HEK293 (cell line): ENCODE results near the gene FKBP14.

Experiments
- CTCF ChIA-PET: fragments of 350-600 bp; formaldehyde crosslinking; extraction: SDS; loops from one replicate; lab custom pipeline; 2021; ENCODE audit warnings: antibody characterized with exemption; lab: Yijun Ruan, JAX
- POLR2A ChIA-PET: fragments of 300-600 bp; formaldehyde crosslinking; extraction: SDS; loops from one replicate; lab custom pipeline; 2020; ENCODE audit warnings: antibody characterized with exemption, inconsistent platforms; lab: Yijun Ruan, JAX
- H3K27ac ChIP-seq: fragments of 200-500 bp; sonication (Bioruptor generic); 2 replicates; pipeline ENCODE4 v1.5.1; 2014; ENCODE audit warnings: low read depth, low read length, control low read depth, inconsistent platforms; ENCODE audit errors: extremely low read depth
- H3K36me3 ChIP-seq, 2 experiments: fragments of 200-500 bp in 1 of 2; sonication (Bioruptor generic) in 1 of 2; 1 replicate in 1 of 2; 2 replicates in 1 of 2; pipeline ENCODE4 v1.5.1; 2014 to 2017; ENCODE audit warnings: inconsistent platforms in 2 of 2, low read length in 2 of 2; ENCODE audit not compliant: control insufficient read depth in 2 of 2, insufficient read depth in 1 of 2
- H3K4me1 ChIP-seq: fragments of 200-500 bp; sonication (Bioruptor generic); 2 replicates; pipeline ENCODE4 v1.5.1; 2014; ENCODE audit warnings: mild to moderate bottlenecking, low read length, inconsistent platforms; ENCODE audit not compliant: control insufficient read depth, insufficient read depth
- H3K4me3 ChIP-seq: 2 replicates; pipeline ENCODE4 v1.5.1; 2011; ENCODE audit warnings: low read depth, mild to moderate bottlenecking, control low read depth, low read length, moderate library complexity
- H3K9me3 ChIP-seq: fragments of 200-500 bp; sonication (Bioruptor generic); 2 replicates; pipeline ENCODE4 v1.5.1; 2014; ENCODE audit warnings: low read depth, low read length, inconsistent platforms; ENCODE audit not compliant: control insufficient read depth, insufficient read depth
- HOXC10 ChIP-seq: sonication (generic); formaldehyde crosslinking; IDR thresholded peaks from 2 replicates; pipeline ENCODE4 v1.8.1; 2023; ENCODE audit warnings: mild to moderate bottlenecking, missing genetic modification reagents
- KLF1 ChIP-seq: fragments of 450-650 bp; formaldehyde crosslinking; IDR thresholded peaks from 2 replicates; pipeline ENCODE4 v1.5.1; 2016; ENCODE audit warnings: missing biosample characterization, missing genetic modification characterization
- TRIM28 ChIP-seq: IDR thresholded peaks from 2 replicates; pipeline ENCODE4 v1.6.1; 2011; ENCODE audit warnings: low read length, control low read depth, borderline replicate concordance
- WT1 ChIP-seq: fragments of 450-650 bp; formaldehyde crosslinking; IDR thresholded peaks from 2 replicates; pipeline ENCODE4 v1.5.1; 2016; ENCODE audit warnings: missing biosample characterization, missing genetic modification characterization
- ZBTB20 ChIP-seq: fragments of 450-650 bp; formaldehyde crosslinking; IDR thresholded peaks from 2 replicates; pipeline ENCODE4 v1.5.1; 2016; ENCODE audit warnings: missing biosample characterization, missing genetic modification characterization
- ZIC2 ChIP-seq: fragments of 450-650 bp; formaldehyde crosslinking; IDR thresholded peaks from 2 replicates; pipeline ENCODE4 v1.5.1; 2016; ENCODE audit warnings: missing biosample characterization, missing genetic modification characterization
- ZNF140 ChIP-seq: fragments of 450-650 bp; formaldehyde crosslinking; IDR thresholded peaks from 2 replicates; pipeline ENCODE4 v1.5.1; 2016; ENCODE audit warnings: missing biosample characterization, missing genetic modification characterization
- ZNF148 ChIP-seq: fragments of 450-650 bp; formaldehyde crosslinking; IDR thresholded peaks from 2 replicates; pipeline ENCODE4 v1.5.0; 2017; ENCODE audit warnings: missing biosample characterization, missing genetic modification characterization, borderline replicate concordance
- ZNF175 ChIP-seq: fragments of 450-650 bp; formaldehyde crosslinking; IDR thresholded peaks from 2 replicates; pipeline ENCODE4 v1.5.1; 2016; ENCODE audit warnings: missing biosample characterization, missing genetic modification characterization
- ZNF341 ChIP-seq: fragments of 450-650 bp; formaldehyde crosslinking; IDR thresholded peaks from 2 replicates; pipeline ENCODE4; 2016; ENCODE audit warnings: low read depth, missing biosample characterization, missing genetic modification characterization
- ZNF354C ChIP-seq: fragments of 450-650 bp; formaldehyde crosslinking; IDR thresholded peaks from 2 replicates; pipeline ENCODE4 v1.5.1; 2016; ENCODE audit warnings: missing biosample characterization, missing genetic modification characterization, low read depth, borderline replicate concordance
- ZNF518A ChIP-seq: fragments of 450-650 bp; formaldehyde crosslinking; conservative IDR thresholded peaks from 2 replicates; pipeline ENCODE4 v1.5.1; 2016; ENCODE audit warnings: low read depth, missing biosample characterization, missing genetic modification characterization
- ZNF555 ChIP-seq: fragments of 450-650 bp; formaldehyde crosslinking; conservative IDR thresholded peaks from 2 replicates; pipeline ENCODE4 v1.5.1; 2017; ENCODE audit warnings: missing biosample characterization, mild to moderate bottlenecking, missing genetic modification characterization, inconsistent platforms
- ZNF670 ChIP-seq: fragments of 450-650 bp; formaldehyde crosslinking; IDR thresholded peaks from 2 replicates; pipeline ENCODE4 v1.5.1; 2016; ENCODE audit warnings: missing biosample characterization, missing genetic modification characterization, low read depth
- ZSCAN30 ChIP-seq: fragments of 450-650 bp; IDR thresholded peaks from 2 replicates; pipeline ENCODE4 v1.5.1; 2018; ENCODE audit warnings: missing biosample characterization, mild to moderate bottlenecking, missing genetic modification characterization, moderate library complexity
- ZSCAN5A ChIP-seq: fragments of 450-650 bp; formaldehyde crosslinking; IDR thresholded peaks from 2 replicates; pipeline ENCODE4 v1.5.1; 2016; ENCODE audit warnings: missing biosample characterization, missing genetic modification characterization
- TF ChIP-seq, protein P1 (sequence below): fragments of 450-650 bp; formaldehyde crosslinking; IDR thresholded peaks from 2 replicates; pipeline ENCODE4 v1.5.1; 2017; ENCODE audit warnings: missing biosample characterization, missing genetic modification characterization

Gene FKBP14

DNA sequence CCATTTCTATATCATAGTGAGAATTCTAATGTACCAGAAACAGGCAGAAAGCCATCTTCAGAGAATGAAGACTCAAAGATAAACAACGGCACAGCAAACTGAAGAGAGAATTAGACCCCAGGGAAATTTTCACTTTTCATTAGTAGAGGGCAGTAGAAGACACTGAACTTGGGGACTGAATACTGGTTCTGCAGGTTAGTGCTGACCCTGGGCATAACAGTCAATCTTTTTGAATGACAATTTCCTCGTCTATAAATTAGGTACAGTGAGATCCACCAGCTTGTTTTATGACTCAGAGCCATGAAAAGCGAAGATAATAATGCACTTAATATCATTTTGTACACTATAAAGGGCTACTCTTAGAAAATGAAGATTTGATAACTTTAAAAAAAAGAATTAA lies 13.7 kb downstream of the FKBP14 start:
- CTCF ChIA-PET, result no interaction called here

More for the DNA sequence above, 13.7 kb downstream of the FKBP14 start:
- Histone ChIP-seq H3K4me1 (no peaks in the 10 kb centered on the region), H3K9me3 (no peaks in the 10 kb centered on the region), H3K27ac (no peak overlapping the region), H3K36me3 (peaks cover 7 to 30% of the 10 kb centered on the region in 2 experiments), H3K4me3 (no peak overlapping the region)
- TF ChIP-seq ZNF354C (tag by site-specific recombination) (no peak), ZNF341 (no peak), TRIM28 (no peak), ZNF140 (tag by site-specific recombination) (no peak), HOXC10 (no peak), ZNF148 (no peak), WT1 (no peak), ZSCAN30 (tag by site-specific recombination) (no peak), ZBTB20 (tag by site-specific recombination) (no peak), ZSCAN5A (tag by site-specific recombination) (no peak), ZIC2 (tag by site-specific recombination) (no peak), ZNF518A (tag by site-specific recombination) (no peak), ZNF555 (tag by site-specific recombination) (no peak), KLF1 (tag by site-specific recombination) (no peak), ZNF670 (tag by site-specific recombination) (no peak), ZNF175 (tag by site-specific recombination) (no peak)
- TF ChIP-seq, protein P1, sequence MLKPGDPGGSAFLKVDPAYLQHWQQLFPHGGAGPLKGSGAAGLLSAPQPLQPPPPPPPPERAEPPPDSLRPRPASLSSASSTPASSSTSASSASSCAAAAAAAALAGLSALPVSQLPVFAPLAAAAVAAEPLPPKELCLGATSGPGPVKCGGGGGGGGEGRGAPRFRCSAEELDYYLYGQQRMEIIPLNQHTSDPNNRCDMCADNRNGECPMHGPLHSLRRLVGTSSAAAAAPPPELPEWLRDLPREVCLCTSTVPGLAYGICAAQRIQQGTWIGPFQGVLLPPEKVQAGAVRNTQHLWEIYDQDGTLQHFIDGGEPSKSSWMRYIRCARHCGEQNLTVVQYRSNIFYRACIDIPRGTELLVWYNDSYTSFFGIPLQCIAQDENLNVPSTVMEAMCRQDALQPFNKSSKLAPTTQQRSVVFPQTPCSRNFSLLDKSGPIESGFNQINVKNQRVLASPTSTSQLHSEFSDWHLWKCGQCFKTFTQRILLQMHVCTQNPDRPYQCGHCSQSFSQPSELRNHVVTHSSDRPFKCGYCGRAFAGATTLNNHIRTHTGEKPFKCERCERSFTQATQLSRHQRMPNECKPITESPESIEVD (tag by site-specific recombination), result no peak
- POLR2A ChIA-PET, result no interaction called here
